Fibroblast of the aortic adventitia (primary cell): ENCODE results near the gene HOXB8. TPM values are rescaled to one million over a fixed set of nuclear protein-coding genes. Genes with fewer than 3 reads are reported as not detected.
A peak's percentile ranks its signal among the peaks of the same experiment; 100 is the strongest.

ENCODE experiments used
- DNase-seq: peaks from one replicate; pipeline ENCODE4 v3.0.0-alpha.2; 2010; ENCODE audit warnings: low read depth
- H3K4me3 ChIP-seq: 2 replicates; pipeline ENCODE4 v1.5.1; 2011; ENCODE audit warnings: low read depth, mild to moderate bottlenecking, control low read depth, low read length, moderate library complexity
- CTCF ChIP-seq: IDR thresholded peaks from 2 replicates; pipeline ENCODE4 v1.5.1; 2011; ENCODE audit warnings: mild to moderate bottlenecking, low read length, control low read depth, inconsistent platforms; ENCODE audit not compliant: insufficient read depth
- total RNA-seq: library from RNA; depleted of rRNA; stranded (reverse); fragments of >200 nt; gene quantifications from 2 replicates; pipeline ENCODE4 v1.2.3, GENCODE V29; 2012; ENCODE audit warnings: low replicate concordance

The HOXB8 gene
- total RNA-seq, 1 donor, result 0.09 TPM

GRCh38 chr17:48636177-48637018, 21.3 kb upstream of the HOXB8 start:
- peak; percentile 51 for DNase-seq
- TF ChIP-seq CTCF, result peak; percentile 65
- no peak overlapping the region for H3K4me3 ChIP-seq

GRCh38 chr17:48634493-48635208, 19.6 kb upstream of the HOXB8 start:
- no peak overlapping the region for H3K4me3 ChIP-seq
- no peak for TF ChIP-seq CTCF
- no peak for DNase-seq

GRCh38 chr17:48633266-48633677, 18.2 kb upstream of the HOXB8 start:
- no peak for TF ChIP-seq CTCF
- DNase-seq, result no peak

GRCh38 chr17:48632579-48633265, 17.6 kb upstream of the HOXB8 start:
- no peak for TF ChIP-seq CTCF
- no peak overlapping the region for H3K4me3 ChIP-seq
- no peak for DNase-seq

More at GRCh38 chr17:48633266-48633677, 18.2 kb upstream of the HOXB8 start:
- no peak overlapping the region for H3K4me3 ChIP-seq

- no peak for DNase-seq
- TF ChIP-seq CTCF, result no peak
- no peak overlapping the region for H3K4me3 ChIP-seq
Observed at GRCh38 chr17:48631693-48632578, 16.8 kb upstream of the HOXB8 start.
